DMS79 treated with DMSO at 0.1 percent for 48 hours (cell line): ENCODE measurements around the gene THBD.
"Not testable (repeated sequence)": the region's sequence is repeated elsewhere in the genome, so short reads cannot be mapped to it uniquely, and the experiment has no call there.

ENCODE experiments used
- DNase-seq: peaks from one replicate; lab custom pipeline; 2025; lab: John Stamatoyannopoulos, UW

The THBD gene

GRCh38 chr20:23035731-23036130 is 13.7 kb downstream of the THBD start:
- DNase-seq: no peak

GRCh38 chr20:23034721-23035671 is 14.5 kb downstream of the THBD start, which contains the start of gene SSTR4:
Gene SSTR4, plus strand, starts transcription at chr20:23035312. Its CDS starts 172 bp downstream, at chr20:23035484.
- DNase-seq: no peak

GRCh38 chr20:23033918-23034317 is 15.6 kb downstream of the THBD start:
- no peak for DNase-seq

GRCh38 chr20:23032750-23033078 is 16.8 kb downstream of the THBD start:
- DNase-seq: no peak

- DNase-seq: peak; percentile 5
These were observed 17.3 kb downstream of the THBD start for GRCh38 chr20:23032056-23032749.

GRCh38 chr20:23031346-23031745 is 18.1 kb downstream of the THBD start:
- DNase-seq: no peak

- no peak for DNase-seq
These were observed 20.1 kb downstream of the THBD start for GRCh38 chr20:23029324-23029723.

GRCh38 chr20:23028392-23028791 is 21.1 kb downstream of the THBD start:
- no peak for DNase-seq

GRCh38 chr20:23027721-23028120 is 21.8 kb downstream of the THBD start:
- no peak for DNase-seq

- DNase-seq: not testable (repeated sequence)
These were observed 24.0 kb downstream of the THBD start for GRCh38 chr20:23025503-23025902.

GRCh38 chr20:23024701-23025100 is 24.8 kb downstream of the THBD start:
- DNase-seq: no peak

GRCh38 chr20:23023621-23024177 is 25.8 kb downstream of the THBD start:
- no peak for DNase-seq

- DNase-seq: no peak
These were observed 26.6 kb downstream of the THBD start for GRCh38 chr20:23022849-23023248.

GRCh38 chr20:23021951-23022350 is 27.5 kb downstream of the THBD start:
- no peak for DNase-seq

GRCh38 chr20:23021541-23021940 is 27.9 kb downstream of the THBD start:
- DNase-seq: no peak

- no peak for DNase-seq
These were observed 29.0 kb downstream of the THBD start for GRCh38 chr20:23020230-23021018.

- DNase-seq: peak; percentile 1
These were observed 30.1 kb downstream of the THBD start for GRCh38 chr20:23019403-23019802.

GRCh38 chr20:23018941-23019340 is 30.5 kb downstream of the THBD start:
- no peak for DNase-seq

GRCh38 chr20:23018432-23018831 is 31.0 kb downstream of the THBD start:
- no peak for DNase-seq

GRCh38 chr20:23017516-23017915 is 32.0 kb downstream of the THBD start:
- no peak for DNase-seq

- no peak for DNase-seq
These were observed 36.0 kb downstream of the THBD start for GRCh38 chr20:23013429-23013828.
